OCI-LY1 (cell line): ENCODE data around the gene STRIP2.

Experiments used
- EZH2 ChIP-seq: fragments of 200-600 bp; sonication (generic), shearing (Covaris generic); IDR thresholded peaks from 2 replicates; pipeline ENCODE4 v1.8.0; 2017; ENCODE audit warnings: borderline replicate concordance, mixed run types, mild to moderate bottlenecking, antibody characterized with exemption, low read length, moderate library complexity, mixed read lengths
- TF ChIP-seq, protein P1 (sequence below): fragments of 200-600 bp; sonication (generic), shearing (Covaris generic); IDR thresholded peaks from 2 replicates; pipeline ENCODE4 v1.5.1; 2017; ENCODE audit warnings: mild to moderate bottlenecking, antibody characterized with exemption, low read length, moderate library complexity, mixed read lengths

DNA sequence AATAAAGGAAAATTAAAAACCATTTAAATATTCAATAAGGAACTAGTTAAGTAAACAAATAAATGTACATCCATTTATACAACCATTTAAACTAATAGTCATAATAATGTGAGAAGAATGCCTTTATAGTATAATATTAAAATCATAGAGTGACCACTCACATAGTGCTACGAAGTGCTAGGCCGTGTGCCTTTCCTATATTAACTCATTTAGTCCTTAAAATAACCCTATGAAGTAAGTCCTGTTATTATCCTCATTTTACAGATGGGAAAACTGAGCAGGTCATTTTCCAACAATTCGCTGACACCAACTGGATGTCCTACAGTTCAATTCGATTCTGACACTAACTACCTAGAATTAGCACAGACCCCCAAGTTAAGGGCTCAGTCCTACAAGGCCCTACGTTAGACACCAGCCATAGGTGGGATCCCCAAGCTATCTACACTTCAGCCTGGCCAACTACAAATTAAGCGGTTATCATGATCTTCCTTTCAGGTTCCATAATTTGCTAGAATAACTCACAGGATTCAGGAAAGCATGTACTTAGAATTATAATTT is 4.1 kb downstream of the STRIP2 start:
- TF ChIP-seq, protein P1, sequence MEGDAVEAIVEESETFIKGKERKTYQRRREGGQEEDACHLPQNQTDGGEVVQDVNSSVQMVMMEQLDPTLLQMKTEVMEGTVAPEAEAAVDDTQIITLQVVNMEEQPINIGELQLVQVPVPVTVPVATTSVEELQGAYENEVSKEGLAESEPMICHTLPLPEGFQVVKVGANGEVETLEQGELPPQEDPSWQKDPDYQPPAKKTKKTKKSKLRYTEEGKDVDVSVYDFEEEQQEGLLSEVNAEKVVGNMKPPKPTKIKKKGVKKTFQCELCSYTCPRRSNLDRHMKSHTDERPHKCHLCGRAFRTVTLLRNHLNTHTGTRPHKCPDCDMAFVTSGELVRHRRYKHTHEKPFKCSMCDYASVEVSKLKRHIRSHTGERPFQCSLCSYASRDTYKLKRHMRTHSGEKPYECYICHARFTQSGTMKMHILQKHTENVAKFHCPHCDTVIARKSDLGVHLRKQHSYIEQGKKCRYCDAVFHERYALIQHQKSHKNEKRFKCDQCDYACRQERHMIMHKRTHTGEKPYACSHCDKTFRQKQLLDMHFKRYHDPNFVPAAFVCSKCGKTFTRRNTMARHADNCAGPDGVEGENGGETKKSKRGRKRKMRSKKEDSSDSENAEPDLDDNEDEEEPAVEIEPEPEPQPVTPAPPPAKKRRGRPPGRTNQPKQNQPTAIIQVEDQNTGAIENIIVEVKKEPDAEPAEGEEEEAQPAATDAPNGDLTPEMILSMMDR, result no peak
- TF ChIP-seq EZH2, result no peak
